ENCODE measurements around the gene RIMBP2. TPM values are rescaled to one million over a fixed set of nuclear protein-coding genes. Genes with fewer than 3 reads are reported as not detected.
"Not testable (repeated sequence)": the region's sequence is repeated elsewhere in the genome, so short reads cannot be mapped to it uniquely, and the experiment has no call there.

RIMBP2 gene
- total RNA-seq, 1 experiment from 2014 or later = not detected

DNA sequence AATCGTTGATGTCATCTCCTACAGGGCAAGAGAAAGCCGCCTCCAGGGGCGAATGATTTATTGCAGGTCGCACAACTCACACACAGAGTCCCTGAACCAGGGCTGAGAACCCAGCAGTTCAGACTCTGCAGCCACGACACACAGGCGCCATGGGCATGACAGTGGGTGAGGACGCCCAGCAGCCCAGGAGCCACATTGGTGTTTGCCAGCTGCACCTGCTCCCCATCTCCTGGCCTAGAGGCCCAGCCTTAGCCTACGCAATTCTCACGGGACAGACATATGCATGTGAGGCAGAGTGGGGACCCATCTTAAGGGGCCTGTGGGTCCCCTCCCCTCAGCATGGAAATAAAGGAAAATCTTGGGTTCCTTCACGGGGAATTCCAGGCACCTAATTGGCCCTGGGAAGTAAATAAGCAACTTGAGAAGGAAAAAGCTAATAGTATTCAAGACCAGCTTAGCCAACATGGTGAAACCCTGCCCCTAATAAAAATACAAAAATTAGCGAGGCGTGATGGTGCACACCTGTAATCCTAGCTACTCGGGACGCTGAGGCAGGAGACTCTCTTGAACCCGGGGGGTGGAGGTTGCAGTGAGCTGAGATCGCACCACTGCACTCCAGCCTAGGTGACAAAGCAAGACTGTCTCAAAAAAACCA lies 69.3 kb downstream of the RIMBP2 start:
- Mint-ChIP-seq H3K4me3 (ENCODE audit: unreplicated experiment) (no peak overlapping the region), H3K27ac (ENCODE audit: low read depth, unreplicated experiment) (no peak overlapping the region), H3K27me3 (ENCODE audit: insufficient read depth, unreplicated experiment) (no peaks in the 10 kb centered on the region), H3K9me3 (ENCODE audit: unreplicated experiment) (no peaks in the 10 kb centered on the region), H3K4me1 (ENCODE audit: insufficient read depth, unreplicated experiment) (no peaks in the 10 kb centered on the region), H3K36me3 (ENCODE audit: insufficient read depth, unreplicated experiment) (peaks cover 3% of the 10 kb centered on the region)
- TF ChIP-seq, protein P1, sequence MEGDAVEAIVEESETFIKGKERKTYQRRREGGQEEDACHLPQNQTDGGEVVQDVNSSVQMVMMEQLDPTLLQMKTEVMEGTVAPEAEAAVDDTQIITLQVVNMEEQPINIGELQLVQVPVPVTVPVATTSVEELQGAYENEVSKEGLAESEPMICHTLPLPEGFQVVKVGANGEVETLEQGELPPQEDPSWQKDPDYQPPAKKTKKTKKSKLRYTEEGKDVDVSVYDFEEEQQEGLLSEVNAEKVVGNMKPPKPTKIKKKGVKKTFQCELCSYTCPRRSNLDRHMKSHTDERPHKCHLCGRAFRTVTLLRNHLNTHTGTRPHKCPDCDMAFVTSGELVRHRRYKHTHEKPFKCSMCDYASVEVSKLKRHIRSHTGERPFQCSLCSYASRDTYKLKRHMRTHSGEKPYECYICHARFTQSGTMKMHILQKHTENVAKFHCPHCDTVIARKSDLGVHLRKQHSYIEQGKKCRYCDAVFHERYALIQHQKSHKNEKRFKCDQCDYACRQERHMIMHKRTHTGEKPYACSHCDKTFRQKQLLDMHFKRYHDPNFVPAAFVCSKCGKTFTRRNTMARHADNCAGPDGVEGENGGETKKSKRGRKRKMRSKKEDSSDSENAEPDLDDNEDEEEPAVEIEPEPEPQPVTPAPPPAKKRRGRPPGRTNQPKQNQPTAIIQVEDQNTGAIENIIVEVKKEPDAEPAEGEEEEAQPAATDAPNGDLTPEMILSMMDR (IDR thresholded peaks at IDR 0.05; ENCODE audit: unreplicated experiment) = no peak
- POLR2A ChIA-PET = no interaction called here
- DNase-seq (ENCODE audit: unreplicated experiment) = no peak
- intact Hi-C loops (cut with micrococcal nuclease) = no loop called here
- CTCF ChIA-PET = interaction anchor here (0.7 kb wide), 1 partner anchor 571 kb away, joined by 3 read pairs; no protein-coding TSS in a partner anchor
- no TSS peak for BruUV-seq (replicated peaks)

DNA sequence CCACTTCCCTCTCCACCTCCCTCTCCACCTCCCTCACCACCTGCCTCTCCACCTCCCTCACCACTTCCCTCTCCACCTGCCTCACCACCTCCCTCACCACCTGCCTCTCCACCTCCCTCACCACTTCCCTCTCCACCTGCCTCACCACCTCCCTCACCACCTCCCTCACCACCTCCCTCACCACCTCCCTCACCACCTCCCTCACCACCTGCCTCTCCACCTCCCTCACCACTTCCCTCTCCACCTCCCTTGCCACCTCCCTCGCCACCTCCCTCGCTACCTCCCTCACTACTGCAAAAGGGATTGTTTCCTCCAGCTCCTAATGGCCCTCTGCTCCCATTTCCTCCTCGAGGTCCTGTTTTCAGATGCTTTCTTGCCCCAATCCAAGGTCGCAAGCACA lies 69.9 kb downstream of the RIMBP2 start:
- H3K9me3 Mint-ChIP-seq (ENCODE audit: unreplicated experiment); DNase-seq (ENCODE audit: unreplicated experiment); H3K4me3 Mint-ChIP-seq (ENCODE audit: unreplicated experiment); H3K36me3 Mint-ChIP-seq (ENCODE audit: insufficient read depth, unreplicated experiment); BruUV-seq (replicated peaks); intact Hi-C loops (cut with micrococcal nuclease); H3K27me3 Mint-ChIP-seq (ENCODE audit: insufficient read depth, unreplicated experiment); H3K4me1 Mint-ChIP-seq (ENCODE audit: insufficient read depth, unreplicated experiment); H3K27ac Mint-ChIP-seq (ENCODE audit: low read depth, unreplicated experiment); POLR2A ChIA-PET: not testable (repeated sequence)
- CTCF ChIA-PET = interaction anchor here (0.7 kb wide), 1 partner anchor 571 kb away, joined by 3 read pairs; no protein-coding TSS in a partner anchor

DNA sequence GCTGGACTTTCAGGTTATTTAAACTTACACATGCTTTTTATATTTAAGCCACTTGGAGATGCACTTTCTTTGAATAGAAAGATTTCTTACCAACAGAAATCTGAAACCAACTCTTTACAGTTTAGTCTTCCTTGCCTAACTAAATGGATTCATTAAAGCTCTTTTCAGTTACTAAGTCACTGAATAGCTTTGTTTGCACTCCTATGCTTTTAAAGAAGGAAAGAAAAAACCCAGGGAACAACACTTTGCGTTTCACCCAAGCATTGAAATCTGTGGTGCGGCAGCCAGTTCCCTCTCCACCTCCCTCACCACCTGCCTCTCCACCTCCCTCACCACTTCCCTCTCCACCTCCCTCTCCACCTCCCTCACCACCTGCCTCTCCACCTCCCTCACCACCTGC lies 70.3 kb downstream of the RIMBP2 start:
- TF ChIP-seq, protein P1 (IDR thresholded peaks at IDR 0.05; ENCODE audit: unreplicated experiment) = no peak
- BruUV-seq (replicated peaks) = no TSS peak
- ChIA-PET CTCF (no interaction called here), POLR2A (no interaction called here)
- Mint-ChIP-seq H3K27me3 (ENCODE audit: insufficient read depth, unreplicated experiment) (no peaks in the 10 kb centered on the region), H3K9me3 (ENCODE audit: unreplicated experiment) (no peaks in the 10 kb centered on the region), H3K4me3 (ENCODE audit: unreplicated experiment) (no peak overlapping the region), H3K36me3 (ENCODE audit: insufficient read depth, unreplicated experiment) (no peaks in the 10 kb centered on the region), H3K27ac (ENCODE audit: low read depth, unreplicated experiment) (no peak overlapping the region), H3K4me1 (ENCODE audit: insufficient read depth, unreplicated experiment) (no peaks in the 10 kb centered on the region)
- intact Hi-C loops (cut with micrococcal nuclease) = no loop called here
- no peak for DNase-seq (ENCODE audit: unreplicated experiment)

DNA sequence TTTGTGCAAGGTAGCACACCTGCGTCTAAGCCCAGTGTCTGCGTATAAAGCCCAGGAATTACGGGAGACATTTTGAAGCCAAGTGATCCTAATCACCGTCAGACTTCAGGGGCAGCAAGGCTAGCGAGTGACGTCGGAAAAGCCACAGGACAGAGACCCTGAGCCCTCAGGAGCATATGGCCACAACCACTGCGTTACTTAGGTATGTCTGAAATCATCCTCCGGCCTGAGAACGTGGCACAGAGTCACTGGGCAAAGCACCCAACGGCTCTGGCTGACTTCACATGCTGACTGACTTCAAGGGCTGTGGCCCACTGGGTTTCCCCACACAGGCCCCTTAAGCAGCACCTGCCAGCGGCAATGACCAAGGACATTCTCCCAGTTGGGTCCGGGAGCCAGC lies 71.5 kb downstream of the RIMBP2 start:
- no peaks in the 10 kb centered on the region for H3K4me1 Mint-ChIP-seq (ENCODE audit: insufficient read depth, unreplicated experiment)
- TF ChIP-seq, protein P1 (IDR thresholded peaks at IDR 0.05; ENCODE audit: unreplicated experiment) = no peak
- ChIA-PET CTCF (no interaction called here), POLR2A (no interaction called here)
- H3K27ac Mint-ChIP-seq (ENCODE audit: low read depth, unreplicated experiment) = no peak overlapping the region
- no peak overlapping the region for H3K4me3 Mint-ChIP-seq (ENCODE audit: unreplicated experiment)
- H3K36me3 Mint-ChIP-seq (ENCODE audit: insufficient read depth, unreplicated experiment) = no peaks in the 10 kb centered on the region
- intact Hi-C loops (cut with micrococcal nuclease) = no loop called here
- H3K27me3 Mint-ChIP-seq (ENCODE audit: insufficient read depth, unreplicated experiment) = no peaks in the 10 kb centered on the region
- no peak for DNase-seq (ENCODE audit: unreplicated experiment)
- no peaks in the 10 kb centered on the region for H3K9me3 Mint-ChIP-seq (ENCODE audit: unreplicated experiment)
- no TSS peak for BruUV-seq (replicated peaks)

DNA sequence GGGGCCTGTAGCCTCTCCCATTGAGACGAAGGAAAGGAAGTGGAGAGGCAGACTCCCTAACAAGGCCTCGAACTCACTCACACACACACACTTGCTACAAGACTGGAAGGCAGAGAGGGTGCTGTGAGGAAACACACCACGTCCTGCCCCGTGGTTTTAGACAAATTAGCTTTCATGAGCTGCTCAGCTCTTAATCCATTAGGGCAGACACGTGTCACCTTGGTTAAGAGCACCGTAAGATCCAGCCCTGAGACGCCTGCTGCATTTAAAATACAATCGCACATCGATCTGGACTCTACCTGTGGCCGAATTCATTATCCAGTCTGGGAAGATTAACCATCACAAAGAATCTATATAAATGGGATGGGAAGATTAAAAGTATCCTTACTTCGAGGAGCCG lies 72.0 kb downstream of the RIMBP2 start:
- no peaks in the 10 kb centered on the region for H3K9me3 Mint-ChIP-seq (ENCODE audit: unreplicated experiment)
- DNase-seq (ENCODE audit: unreplicated experiment) = no peak
- H3K27ac Mint-ChIP-seq (ENCODE audit: low read depth, unreplicated experiment) = no peak overlapping the region
- ChIA-PET POLR2A (no interaction called here), CTCF (no interaction called here)
- no peaks in the 10 kb centered on the region for H3K36me3 Mint-ChIP-seq (ENCODE audit: insufficient read depth, unreplicated experiment)
- TF ChIP-seq, protein P1 (IDR thresholded peaks at IDR 0.05; ENCODE audit: unreplicated experiment) = no peak
- no peaks in the 10 kb centered on the region for H3K27me3 Mint-ChIP-seq (ENCODE audit: insufficient read depth, unreplicated experiment)
- no peaks in the 10 kb centered on the region for H3K4me1 Mint-ChIP-seq (ENCODE audit: insufficient read depth, unreplicated experiment)
- H3K4me3 Mint-ChIP-seq (ENCODE audit: unreplicated experiment) = no peak overlapping the region
- intact Hi-C loops (cut with micrococcal nuclease) = no loop called here
- no TSS peak for BruUV-seq (replicated peaks)

All from MCF 10A (cell line).